ENCODE measurements around the gene DNM3.

Gene DNM3

GRCh38 chr1:172273647-172274396 lies 432.5 kb downstream of the DNM3 start:
- DNase-seq (ENCODE audit: low read depth): peak; percentile 12
- TF ChIP-seq CTCF (IDR thresholded peaks at IDR 0.05; ENCODE audit: insufficient read depth, low read depth, low read length, missing control alignments): no peak
- no peak overlapping the region for H3K4me3 ChIP-seq (ENCODE audit: low read depth, low read length)

GRCh38 chr1:172275478-172275877 lies 434.2 kb downstream of the DNM3 start:
- no peak for TF ChIP-seq CTCF (IDR thresholded peaks at IDR 0.05; ENCODE audit: insufficient read depth, low read depth, low read length, missing control alignments)
- no peak overlapping the region for H3K4me3 ChIP-seq (ENCODE audit: low read depth, low read length)
- no peak for DNase-seq (ENCODE audit: low read depth)

- H3K4me3 ChIP-seq (ENCODE audit: low read depth, low read length): no peak overlapping the region
- DNase-seq (ENCODE audit: low read depth): no peak
- TF ChIP-seq CTCF (IDR thresholded peaks at IDR 0.05; ENCODE audit: insufficient read depth, low read depth, low read length, missing control alignments): no peak
Measured at GRCh38 chr1:172276120-172276818, 435.0 kb downstream of the DNM3 start.

GRCh38 chr1:172277275-172277674 lies 436.0 kb downstream of the DNM3 start:
- H3K4me3 ChIP-seq (ENCODE audit: low read depth, low read length): no peak overlapping the region
- no peak for DNase-seq (ENCODE audit: low read depth)
- TF ChIP-seq CTCF (IDR thresholded peaks at IDR 0.05; ENCODE audit: insufficient read depth, low read depth, low read length, missing control alignments): no peak

GRCh38 chr1:172277989-172278388 lies 436.7 kb downstream of the DNM3 start:
- no peak for TF ChIP-seq CTCF (IDR thresholded peaks at IDR 0.05; ENCODE audit: insufficient read depth, low read depth, low read length, missing control alignments)
- DNase-seq (ENCODE audit: low read depth): no peak
- no peak overlapping the region for H3K4me3 ChIP-seq (ENCODE audit: low read depth, low read length)

GRCh38 chr1:172278478-172278877 lies 437.2 kb downstream of the DNM3 start:
- TF ChIP-seq CTCF (IDR thresholded peaks at IDR 0.05; ENCODE audit: insufficient read depth, low read depth, low read length, missing control alignments): no peak
- H3K4me3 ChIP-seq (ENCODE audit: low read depth, low read length): no peak overlapping the region
- no peak for DNase-seq (ENCODE audit: low read depth)
